ENCODE measurements around the gene JAK1. TPM values are rescaled to one million over a fixed set of nuclear protein-coding genes. Genes with fewer than 3 reads are reported as not detected.

The JAK1 gene
- polyA plus RNA-seq, 2 of the 4 experiments (the other 2 are of a cell fraction): 110 to 159 TPM

- H3K4me3 ChIP-seq: no peak overlapping the region
- H3K4me1 ChIP-seq: peaks cover 78% of the 10 kb centered on the region
- WGBS (ENCODE audit: missing lambda C conversion rate): 56% methylated on average over 3 of the region's 3 CpGs
- TF ChIP-seq BCL3 (IDR thresholded peaks at IDR 0.05) (no peak), ZC3H11A (IDR thresholded peaks at IDR 0.05) (no peak), FOSB (CRISPR knock-in tag; IDR thresholded peaks at IDR 0.05) (no peak), POLR2AphosphoS2 (conservative IDR thresholded peaks at IDR 0.05; ENCODE audit: low read length) (no peak), EHMT2 (IDR thresholded peaks at IDR 0.05; ENCODE audit: low read depth) (no peak), ZFP36 (IDR thresholded peaks at IDR 0.05; ENCODE audit: borderline replicate concordance, partially characterized antibody) (no peak), ZSCAN20 (CRISPR knock-in tag; IDR thresholded peaks at IDR 0.05) (no peak), ELK1 (IDR thresholded peaks at IDR 0.05; ENCODE audit: low read depth, low read length) (no peak), EP300 (IDR thresholded peaks at IDR 0.05) (no peak), PHF8 (IDR thresholded peaks at IDR 0.05; ENCODE audit: borderline replicate concordance, low read depth) (no peak), MAZ (IDR thresholded peaks at IDR 0.05; ENCODE audit: borderline replicate concordance, low read depth, low read length) (no peak), POLR2A (IDR thresholded peaks at IDR 0.05; ENCODE audit: low read length) (no peak), SREBF2 (IDR thresholded peaks at IDR 0.05) (no peak)
- TF ChIP-seq, protein P1, sequence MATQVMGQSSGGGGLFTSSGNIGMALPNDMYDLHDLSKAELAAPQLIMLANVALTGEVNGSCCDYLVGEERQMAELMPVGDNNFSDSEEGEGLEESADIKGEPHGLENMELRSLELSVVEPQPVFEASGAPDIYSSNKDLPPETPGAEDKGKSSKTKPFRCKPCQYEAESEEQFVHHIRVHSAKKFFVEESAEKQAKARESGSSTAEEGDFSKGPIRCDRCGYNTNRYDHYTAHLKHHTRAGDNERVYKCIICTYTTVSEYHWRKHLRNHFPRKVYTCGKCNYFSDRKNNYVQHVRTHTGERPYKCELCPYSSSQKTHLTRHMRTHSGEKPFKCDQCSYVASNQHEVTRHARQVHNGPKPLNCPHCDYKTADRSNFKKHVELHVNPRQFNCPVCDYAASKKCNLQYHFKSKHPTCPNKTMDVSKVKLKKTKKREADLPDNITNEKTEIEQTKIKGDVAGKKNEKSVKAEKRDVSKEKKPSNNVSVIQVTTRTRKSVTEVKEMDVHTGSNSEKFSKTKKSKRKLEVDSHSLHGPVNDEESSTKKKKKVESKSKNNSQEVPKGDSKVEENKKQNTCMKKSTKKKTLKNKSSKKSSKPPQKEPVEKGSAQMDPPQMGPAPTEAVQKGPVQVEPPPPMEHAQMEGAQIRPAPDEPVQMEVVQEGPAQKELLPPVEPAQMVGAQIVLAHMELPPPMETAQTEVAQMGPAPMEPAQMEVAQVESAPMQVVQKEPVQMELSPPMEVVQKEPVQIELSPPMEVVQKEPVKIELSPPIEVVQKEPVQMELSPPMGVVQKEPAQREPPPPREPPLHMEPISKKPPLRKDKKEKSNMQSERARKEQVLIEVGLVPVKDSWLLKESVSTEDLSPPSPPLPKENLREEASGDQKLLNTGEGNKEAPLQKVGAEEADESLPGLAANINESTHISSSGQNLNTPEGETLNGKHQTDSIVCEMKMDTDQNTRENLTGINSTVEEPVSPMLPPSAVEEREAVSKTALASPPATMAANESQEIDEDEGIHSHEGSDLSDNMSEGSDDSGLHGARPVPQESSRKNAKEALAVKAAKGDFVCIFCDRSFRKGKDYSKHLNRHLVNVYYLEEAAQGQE (IDR thresholded peaks at IDR 0.05): no peak
- TF ChIP-seq, protein P2, sequence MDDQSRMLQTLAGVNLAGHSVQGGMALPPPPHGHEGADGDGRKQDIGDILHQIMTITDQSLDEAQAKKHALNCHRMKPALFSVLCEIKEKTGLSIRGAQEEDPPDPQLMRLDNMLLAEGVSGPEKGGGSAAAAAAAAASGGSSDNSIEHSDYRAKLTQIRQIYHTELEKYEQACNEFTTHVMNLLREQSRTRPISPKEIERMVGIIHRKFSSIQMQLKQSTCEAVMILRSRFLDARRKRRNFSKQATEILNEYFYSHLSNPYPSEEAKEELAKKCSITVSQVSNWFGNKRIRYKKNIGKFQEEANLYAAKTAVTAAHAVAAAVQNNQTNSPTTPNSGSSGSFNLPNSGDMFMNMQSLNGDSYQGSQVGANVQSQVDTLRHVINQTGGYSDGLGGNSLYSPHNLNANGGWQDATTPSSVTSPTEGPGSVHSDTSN (IDR thresholded peaks at IDR 0.05): no peak
- ATAC-seq (peak in 1 of 2 experiments; percentile 33; a peak in 3 of 6 replicates), FAIRE-seq (no peak), DNase-seq (ENCODE audit: low read depth in 1 of 2, low spot score in 1 of 2) (no peak)
- CTCF ChIA-PET: no interaction called here
- peak overlapping the region in 1 of 2 experiments; percentile 78; a peak in 3 of 6 replicates for H3K27ac ChIP-seq
- POLR2A ChIA-PET: no interaction called here
- H3K4me2 ChIP-seq: peak overlapping the region; percentile 18
- H3K9me3 ChIP-seq: no peaks in the 10 kb centered on the region
Observed at GRCh38 chr1:64891448-64891825, 74.9 kb downstream of the JAK1 start.

- no peak for DNase-seq (ENCODE audit: low read depth in 1 of 2, low spot score in 1 of 2)
- POLR2A ChIA-PET: no interaction called here
- CTCF ChIA-PET: no interaction called here
- Histone ChIP-seq H3K4me1 (peaks cover 72% of the 10 kb centered on the region), H3K4me2 (peak overlapping the region; percentile 18), H3K9me3 (no peaks in the 10 kb centered on the region), H3K27ac (peak overlapping the region in 1 of 2 experiments; percentile 78; a peak in 3 of 6 replicates), H3K4me3 (no peak overlapping the region)
- WGBS (ENCODE audit: missing lambda C conversion rate): 86% methylated on average over 10 of the region's 10 CpGs
- ATAC-seq: no peak
- FAIRE-seq: no peak
- no peak for TF ChIP-seq ZNF302 (CRISPR knock-in tag; IDR thresholded peaks at IDR 0.05)
- no peak for TF ChIP-seq HOXA7 (CRISPR knock-in tag; IDR thresholded peaks at IDR 0.05)
- TF ChIP-seq HOXB13 (CRISPR knock-in tag; IDR thresholded peaks at IDR 0.05; ENCODE audit: low read depth): no peak
- TF ChIP-seq CHD4 (IDR thresholded peaks at IDR 0.05; ENCODE audit: borderline replicate concordance): no peak
Observed at GRCh38 chr1:64890699-64891447, 75.5 kb downstream of the JAK1 start.
